A549 treated with GW870086 at 1 μM for 4 hours (cell line): ENCODE results near the gene TNNI2. TPM values are rescaled to one million over a fixed set of nuclear protein-coding genes. Genes with fewer than 3 reads are reported as not detected.

ENCODE experiments used
- total RNA-seq: library from RNA; stranded (reverse); fragments of 200-300 nt; extraction: Qiagen RNA extraction; gene quantifications from 5 replicates; pipeline ENCODE4 v1.2.3, GENCODE V29; 2022; ENCODE audit warnings: low read depth

TNNI2 gene
- total RNA-seq, result 0.39 TPM in 1 of 5 replicates, not detected in the others

GRCh38 chr11:1838426-1839144 is at the start of gene TNNI2:
TNNI2 (plus strand) TSS chr11:1838981; CDS start chr11:1839697, 716 bp downstream.

GRCh38 chr11:1834779-1835670 is 3.8 kb upstream of the TNNI2 start, which contains the start of gene SYT8:
SYT8 (plus strand) TSS chr11:1834990; CDS start chr11:1835106, 116 bp downstream.

GRCh38 chr11:1852877-1853276 is 14.1 kb downstream of the TNNI2 start, which contains the start of gene LSP1:
LSP1 (plus strand) TSS chr11:1853084; CDS start chr11:1853145, 61 bp downstream.

Other genes starting within 250 kb of the TNNI2 start
- not detected in 5 replicates for gene KRTAP5-2, start 240.7 kb upstream of the TNNI2 start, total RNA-seq
- not detected in 5 replicates for gene KRTAP5-3, start 230.5 kb upstream of the TNNI2 start, total RNA-seq
- gene KRTAP5-4, start 216.8 kb upstream of the TNNI2 start, total RNA-seq, result not detected in 5 replicates
- not detected in 5 replicates for gene KRTAP5-5, start 209.2 kb upstream of the TNNI2 start, total RNA-seq
- gene KRTAP5-6, start 141.8 kb upstream of the TNNI2 start, total RNA-seq, result not detected in 5 replicates
- 0.96 to 2.1 TPM (median 1.2 TPM) in 5 replicates for gene IFITM10, start 88.4 kb upstream of the TNNI2 start, total RNA-seq
- 357 to 564 TPM (median 482 TPM) in 5 replicates for gene CTSD, start 75.1 kb upstream of the TNNI2 start, total RNA-seq
- 0.21 to 1.00 TPM (median 0.36 TPM) in 5 replicates for gene SYT8, start 4.0 kb upstream of the TNNI2 start, total RNA-seq
- 1.2 to 3.2 TPM (median 2.2 TPM) in 5 replicates for gene LSP1, start 14.1 kb downstream of the TNNI2 start, total RNA-seq
- gene PRR33, start 52.9 kb downstream of the TNNI2 start, total RNA-seq, result not detected in 5 replicates
- 0.13 to 0.16 TPM (median 0.14 TPM) in 3 of 5 replicates, not detected in the others for gene TNNT3, start 80.7 kb downstream of the TNNI2 start, total RNA-seq
- gene MRPL23, start 108.4 kb downstream of the TNNI2 start, total RNA-seq, result 144 to 164 TPM (median 156 TPM) in 5 replicates
- 8.3 to 20.6 TPM (median 14.5 TPM) in 5 replicates for gene H19, start 158.9 kb downstream of the TNNI2 start, total RNA-seq